HG02981 (cell line): ENCODE data around the gene RAPGEF2.

Experiments
- ATAC-seq: cut with Tn5 transposase; IDR thresholded peaks from one replicate; pipeline ENCODE4 v1.9.1; 2021; ENCODE audit warnings: mild to moderate bottlenecking, moderate library complexity; ENCODE audit not compliant: unreplicated experiment

Gene RAPGEF2

DNA sequence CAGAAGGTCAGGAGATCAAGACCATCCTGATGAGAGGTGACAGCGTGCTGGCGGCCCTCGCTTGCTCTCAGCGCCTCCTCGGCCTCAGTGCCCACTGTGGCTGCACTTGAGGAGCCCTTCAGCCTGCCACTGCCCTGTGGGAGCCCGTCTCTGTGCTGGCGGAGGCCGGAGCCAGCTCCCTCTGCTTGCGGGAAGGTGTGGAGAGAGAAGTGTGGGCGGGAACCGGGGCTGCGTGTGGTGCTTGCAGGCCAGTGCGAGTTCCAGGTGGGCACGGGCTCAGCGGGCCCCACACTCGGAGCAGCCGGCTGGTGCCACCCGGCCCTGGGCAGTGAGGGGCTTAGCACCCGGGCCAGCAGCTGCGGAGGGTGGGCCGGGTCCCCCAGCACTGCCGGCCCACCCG lies 286.9 kb downstream of the RAPGEF2 start:
- no peak for ATAC-seq

DNA sequence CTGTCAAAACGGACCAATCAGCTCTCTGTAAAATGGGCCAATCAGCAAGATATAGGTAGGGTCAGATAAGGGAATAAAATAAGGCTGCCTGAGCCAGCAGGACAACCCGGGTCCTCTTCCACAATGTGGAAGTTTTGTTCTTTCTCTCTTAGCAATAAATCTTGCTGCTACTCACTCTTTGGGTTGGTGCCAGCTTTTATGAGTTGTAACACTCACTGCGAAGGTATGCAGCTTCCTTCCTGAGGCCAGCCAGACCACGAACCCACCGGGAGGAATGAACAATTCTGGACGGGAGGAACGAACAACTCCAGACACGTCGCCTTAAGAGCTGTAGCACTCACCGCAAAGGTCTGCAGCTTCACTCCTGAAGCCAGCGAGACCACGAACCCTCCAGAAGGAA lies 287.8 kb downstream of the RAPGEF2 start:
- ATAC-seq, result no peak

DNA sequence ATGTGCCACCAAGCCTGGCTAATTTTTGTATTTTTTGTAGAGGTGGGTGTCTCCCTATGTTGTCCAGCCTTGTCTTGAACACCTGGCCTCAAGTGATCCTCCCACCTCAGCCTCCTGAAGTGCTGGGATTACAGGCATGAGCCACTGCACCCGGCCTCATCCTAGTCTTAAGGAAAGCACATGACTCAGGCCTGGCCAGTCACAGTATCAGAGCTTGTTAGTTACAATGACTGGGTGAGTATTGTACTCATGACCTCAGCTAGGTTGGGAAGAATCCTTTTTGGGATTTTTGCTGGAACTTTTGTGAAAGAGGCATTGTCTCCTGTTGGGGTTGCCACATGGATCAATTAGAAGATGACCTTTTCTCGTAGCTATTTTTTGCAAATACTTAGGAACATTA lies 292.8 kb downstream of the RAPGEF2 start:
- no peak for ATAC-seq

DNA sequence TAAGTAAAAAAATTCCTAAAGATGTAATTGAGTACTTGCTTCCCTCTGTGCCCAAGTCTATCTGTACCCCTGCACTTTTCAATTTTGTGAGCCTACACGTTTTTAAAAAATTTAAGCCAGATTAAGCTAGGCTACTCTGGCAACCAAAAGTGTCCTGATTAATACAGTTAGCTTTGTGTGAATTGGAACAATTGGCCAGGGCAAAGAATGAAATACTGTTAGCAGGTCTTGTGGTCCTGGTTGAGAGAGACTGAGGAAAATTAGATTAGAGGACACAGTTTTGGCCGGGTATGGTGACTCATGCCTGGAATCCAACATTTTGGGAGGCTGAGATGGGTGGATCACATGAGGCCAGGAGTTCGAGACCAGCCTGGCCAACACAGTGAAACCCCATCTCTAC lies 293.3 kb downstream of the RAPGEF2 start:
- ATAC-seq, result no peak

DNA sequence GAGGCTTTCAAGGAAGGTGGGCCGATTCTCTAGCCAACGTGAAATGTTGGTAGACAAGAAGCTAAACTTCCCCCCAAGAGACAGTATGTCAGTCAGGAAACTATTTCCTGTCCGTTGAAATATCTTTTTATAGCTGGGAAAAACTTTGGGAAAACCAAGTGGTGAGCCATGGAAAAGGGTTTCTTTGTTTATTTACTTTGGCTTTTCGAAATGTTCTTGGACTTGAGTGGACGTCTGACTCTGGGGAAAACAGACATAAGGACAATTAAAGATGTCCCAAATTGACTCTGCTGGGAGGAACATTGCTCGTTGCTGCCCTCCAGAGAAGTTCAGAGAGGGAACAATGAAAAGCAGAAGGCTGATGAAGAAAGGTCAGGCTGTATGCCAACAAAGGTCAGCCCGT lies 295.4 kb downstream of the RAPGEF2 start:
- no peak for ATAC-seq

DNA sequence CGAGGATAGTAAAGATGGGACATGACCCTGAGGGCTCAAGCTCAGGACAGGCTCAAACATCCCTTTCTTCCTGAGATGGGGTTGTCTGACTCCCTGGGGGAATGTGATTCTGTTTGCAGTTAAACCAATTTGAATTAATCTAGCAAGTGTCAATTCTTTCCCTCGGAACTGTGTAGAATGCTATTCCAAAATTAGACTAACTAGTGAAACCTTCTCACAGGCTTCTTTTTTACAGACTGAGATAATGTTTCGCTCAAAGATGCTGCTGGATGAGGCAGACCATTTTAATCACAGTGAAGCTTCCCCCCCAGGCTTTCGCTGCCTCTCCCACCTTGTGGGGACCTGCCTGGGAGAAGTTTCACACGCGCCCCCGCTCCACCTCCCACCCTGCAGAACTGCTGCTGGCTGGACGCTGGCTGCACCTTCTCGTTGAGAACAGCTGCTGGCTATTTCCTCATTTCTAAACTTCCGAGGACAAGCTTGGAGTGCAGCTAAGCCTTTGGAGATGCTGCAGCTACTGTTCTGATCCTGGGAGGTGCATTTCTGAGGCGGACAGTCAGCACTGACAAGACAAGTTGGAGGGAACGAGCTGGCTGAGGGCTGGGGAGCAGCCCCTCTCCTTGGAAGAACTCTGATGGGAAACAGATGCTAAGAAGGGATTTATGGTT lies 297.8 kb downstream of the RAPGEF2 start:
- no peak for ATAC-seq

DNA sequence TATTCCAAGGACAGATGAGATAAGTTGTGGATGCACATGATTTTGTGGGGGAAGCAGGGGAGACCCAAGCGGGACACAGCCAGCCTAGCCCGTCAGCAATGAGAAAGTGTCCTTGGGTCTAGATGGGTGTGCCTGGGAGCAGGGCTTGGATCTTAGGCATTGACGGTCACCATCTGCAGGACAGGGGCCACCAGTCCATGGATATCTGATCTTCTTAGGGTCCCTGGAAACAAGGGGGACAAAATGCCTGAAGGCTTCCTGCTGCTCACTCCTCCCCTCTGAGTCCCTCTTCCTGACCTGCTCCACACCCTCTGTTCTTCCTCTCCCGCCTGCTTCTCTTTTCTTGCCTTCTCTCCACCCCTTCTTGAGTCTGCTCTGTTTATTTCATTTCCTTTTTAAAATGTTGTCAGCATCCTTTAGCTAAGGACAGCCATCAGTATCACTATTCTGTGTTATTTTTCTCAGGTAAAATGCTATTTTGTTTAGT lies 298.4 kb downstream of the RAPGEF2 start:
- ATAC-seq, result no peak

DNA sequence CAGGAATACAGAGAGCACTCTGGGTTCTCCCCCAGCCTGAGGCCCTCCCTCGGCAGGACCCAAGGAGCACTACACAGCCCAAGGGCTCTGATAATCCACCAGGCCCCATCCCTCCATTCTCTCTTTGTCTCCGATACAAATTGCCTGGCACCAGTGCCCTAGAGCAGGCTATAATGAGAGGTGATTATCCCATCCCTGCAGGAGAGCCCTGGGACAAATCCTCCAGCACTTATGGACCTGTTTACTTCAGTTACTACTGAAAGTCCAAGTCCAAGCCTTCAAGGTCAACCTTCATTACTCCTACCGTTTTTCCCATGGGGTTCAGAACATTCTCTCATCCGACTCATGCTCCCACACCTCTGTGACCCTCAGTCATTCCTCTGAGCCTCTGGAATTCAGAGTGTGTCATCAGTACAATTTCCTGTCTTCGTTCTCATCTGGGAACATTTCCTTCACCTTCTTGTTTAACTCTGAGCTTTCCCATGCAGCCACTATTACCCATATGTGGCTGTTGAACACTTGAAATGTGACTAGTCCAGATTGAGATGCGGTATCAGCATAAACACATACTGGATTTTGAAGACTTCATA lies 299.0 kb downstream of the RAPGEF2 start:
- ATAC-seq, result no peak
